ENCODE results near the gene ATP1A4. TPM values are rescaled to one million over a fixed set of nuclear protein-coding genes. Genes with fewer than 3 reads are reported as not detected.

ATP1A4 gene
- total RNA-seq, 2 experiments from 2014 or later, result 0.40 TPM; not detected in 1

- Mint-ChIP-seq H3K36me3 (no peaks in the 10 kb centered on the region), H3K4me3 (no peak overlapping the region), H3K4me1 (no peaks in the 10 kb centered on the region), H3K9me3 (ENCODE audit: low read depth) (no peaks in the 10 kb centered on the region), H3K27ac (no peak overlapping the region), H3K27me3 (no peaks in the 10 kb centered on the region)
- ATAC-seq, result no peak
- DNase-seq, result no peak
- CTCF ChIA-PET, result interaction anchor here (0.6 to 5.8 kb wide), 32 partner anchors 9 to 177 kb away, joined by 3 to 64 read pairs (median 4); partner anchors contain the start of genes KCNJ10 and PEX19
Measured at GRCh38 chr1:160193832-160194736, 42.7 kb downstream of the ATP1A4 start.

- H3K27ac Mint-ChIP-seq, result no peak overlapping the region
- no peak for ATAC-seq
- no peaks in the 10 kb centered on the region for H3K9me3 Mint-ChIP-seq (ENCODE audit: low read depth)
- no peaks in the 10 kb centered on the region for H3K4me1 Mint-ChIP-seq
- no peaks in the 10 kb centered on the region for H3K36me3 Mint-ChIP-seq
- peaks cover under 1% of the 10 kb centered on the region for H3K27me3 Mint-ChIP-seq
- no peak for DNase-seq
- no peak overlapping the region for H3K4me3 Mint-ChIP-seq
- CTCF ChIA-PET, result interaction anchor here (1.2 to 2.7 kb wide), 4 partner anchors 11 to 97 kb away, joined by 3 to 19 read pairs (median 4); partner anchors contain the start of gene PEA15
Measured at GRCh38 chr1:160194737-160195059, 43.3 kb downstream of the ATP1A4 start.

- no peak overlapping the region for H3K4me3 Mint-ChIP-seq
- H3K9me3 Mint-ChIP-seq (ENCODE audit: low read depth), result no peaks in the 10 kb centered on the region
- ATAC-seq (no peak), DNase-seq (no peak)
- H3K4me1 Mint-ChIP-seq, result no peaks in the 10 kb centered on the region
- peaks cover 2% of the 10 kb centered on the region for H3K27me3 Mint-ChIP-seq
- no peak overlapping the region for H3K27ac Mint-ChIP-seq
- CTCF ChIA-PET, result interaction anchor here (1.3 to 2.7 kb wide), 5 partner anchors 9 to 96 kb away, joined by 3 to 19 read pairs (median 3); partner anchors contain the start of gene PEA15
- no peaks in the 10 kb centered on the region for H3K36me3 Mint-ChIP-seq
Measured at GRCh38 chr1:160196143-160196542, 44.7 kb downstream of the ATP1A4 start.

GRCh38 chr1:160197231-160197630 lies 45.8 kb downstream of the ATP1A4 start:
- H3K36me3 Mint-ChIP-seq, result no peaks in the 10 kb centered on the region
- H3K9me3 Mint-ChIP-seq (ENCODE audit: low read depth), result no peaks in the 10 kb centered on the region
- no peaks in the 10 kb centered on the region for H3K4me1 Mint-ChIP-seq
- ATAC-seq (no peak), DNase-seq (no peak)
- no peak overlapping the region for H3K4me3 Mint-ChIP-seq
- H3K27me3 Mint-ChIP-seq, result peaks cover 2% of the 10 kb centered on the region
- H3K27ac Mint-ChIP-seq, result no peak overlapping the region
- CTCF ChIA-PET, result interaction anchor here (1.0 to 2.7 kb wide), 2 partner anchors 55 to 95 kb away, joined by 3 to 19 read pairs; no protein-coding TSS in a partner anchor

- no peak for DNase-seq
- Mint-ChIP-seq H3K4me1 (peaks cover 10% of the 10 kb centered on the region), H3K27me3 (peaks cover 2% of the 10 kb centered on the region), H3K9me3 (ENCODE audit: low read depth) (no peaks in the 10 kb centered on the region), H3K36me3 (no peaks in the 10 kb centered on the region), H3K4me3 (no peak overlapping the region), H3K27ac (no peak overlapping the region)
- CTCF ChIA-PET, result interaction anchor here (8.8 kb wide), 1 partner anchor 91 kb away, joined by 47 read pairs; no protein-coding TSS in a partner anchor
- ATAC-seq, result no peak
Measured at GRCh38 chr1:160200786-160201185, 49.4 kb downstream of the ATP1A4 start.

GRCh38 chr1:160204526-160205241 lies 53.3 kb downstream of the ATP1A4 start:
- DNase-seq, result no peak
- Mint-ChIP-seq H3K36me3 (peaks cover 5% of the 10 kb centered on the region), H3K9me3 (ENCODE audit: low read depth) (no peaks in the 10 kb centered on the region), H3K27me3 (peaks cover 2% of the 10 kb centered on the region), H3K4me1 (peaks cover 29% of the 10 kb centered on the region), H3K27ac (peak overlapping the region; percentile 61), H3K4me3 (peak overlapping the region; percentile 77)
- no peak for ATAC-seq
- CTCF ChIA-PET, result interaction anchor here (0.8 to 8.8 kb wide), 6 partner anchors 9 to 87 kb away, joined by 3 to 47 read pairs (median 4); no protein-coding TSS in a partner anchor

GRCh38 chr1:160205242-160206035 lies 54.0 kb downstream of the ATP1A4 start, which contains the start of gene PEA15:
Gene PEA15, plus strand, starts transcription at chr1:160205384. Its CDS starts 6,161 bp downstream, at chr1:160211545.
- H3K4me1 Mint-ChIP-seq, result peaks cover 35% of the 10 kb centered on the region
- peak; percentile 73 for DNase-seq
- no peaks in the 10 kb centered on the region for H3K27me3 Mint-ChIP-seq
- CTCF ChIA-PET, result interaction anchor here (0.8 to 8.8 kb wide), 4 partner anchors 10 to 86 kb away, joined by 3 to 47 read pairs (median 4); no protein-coding TSS in a partner anchor
- peak within 1 kb of the TSS; percentile 77 for H3K4me3 Mint-ChIP-seq
- H3K27ac Mint-ChIP-seq, result peak within 1 kb of the TSS; percentile 82
- H3K9me3 Mint-ChIP-seq (ENCODE audit: low read depth), result no peaks in the 10 kb centered on the region
- peak; percentile 87 for ATAC-seq
- H3K36me3 Mint-ChIP-seq, result peaks cover 5% of the 10 kb centered on the region

- peaks cover 5% of the 10 kb centered on the region for H3K36me3 Mint-ChIP-seq
- H3K9me3 Mint-ChIP-seq (ENCODE audit: low read depth), result no peaks in the 10 kb centered on the region
- no peaks in the 10 kb centered on the region for H3K27me3 Mint-ChIP-seq
- CTCF ChIA-PET, result interaction anchor here (1.5 to 8.8 kb wide), 2 partner anchors 11 to 85 kb away, joined by 4 to 47 read pairs; no protein-coding TSS in a partner anchor
- H3K27ac Mint-ChIP-seq, result peak overlapping the region; percentile 60
- ATAC-seq (peak; percentile 60), DNase-seq (peak; percentile 68)
- peak overlapping the region; percentile 77 for H3K4me3 Mint-ChIP-seq
- peaks cover 35% of the 10 kb centered on the region for H3K4me1 Mint-ChIP-seq
Measured at GRCh38 chr1:160206036-160206389, 54.6 kb downstream of the ATP1A4 start.

GRCh38 chr1:160206421-160207117 lies 55.2 kb downstream of the ATP1A4 start:
- H3K4me3 Mint-ChIP-seq, result peak overlapping the region; percentile 77
- ATAC-seq, result no peak
- peaks cover 35% of the 10 kb centered on the region for H3K4me1 Mint-ChIP-seq
- DNase-seq, result no peak
- peaks cover 5% of the 10 kb centered on the region for H3K36me3 Mint-ChIP-seq
- CTCF ChIA-PET, result interaction anchor here (8.8 kb wide), 1 partner anchor 85 kb away, joined by 47 read pairs; no protein-coding TSS in a partner anchor
- H3K9me3 Mint-ChIP-seq (ENCODE audit: low read depth), result no peaks in the 10 kb centered on the region
- H3K27ac Mint-ChIP-seq, result peak overlapping the region; percentile 49
- no peaks in the 10 kb centered on the region for H3K27me3 Mint-ChIP-seq

- H3K9me3 Mint-ChIP-seq (ENCODE audit: low read depth), result no peaks in the 10 kb centered on the region
- peak overlapping the region; percentile 3 for H3K4me3 Mint-ChIP-seq
- H3K27ac Mint-ChIP-seq, result peak overlapping the region; percentile 37
- H3K36me3 Mint-ChIP-seq, result peaks cover 7% of the 10 kb centered on the region
- no peaks in the 10 kb centered on the region for H3K27me3 Mint-ChIP-seq
- DNase-seq, result no peak
- CTCF ChIA-PET, result interaction anchor here (2.0 kb wide), 1 partner anchor 14 kb away, joined by 7 read pairs; no protein-coding TSS in a partner anchor
- peaks cover 35% of the 10 kb centered on the region for H3K4me1 Mint-ChIP-seq
- ATAC-seq, result no peak
Measured at GRCh38 chr1:160207118-160207650, 55.8 kb downstream of the ATP1A4 start.

GRCh38 chr1:160207771-160208556 lies 56.6 kb downstream of the ATP1A4 start:
- Mint-ChIP-seq H3K4me3 (no peak overlapping the region), H3K27ac (no peak overlapping the region), H3K27me3 (no peaks in the 10 kb centered on the region), H3K36me3 (peaks cover 12% of the 10 kb centered on the region), H3K9me3 (ENCODE audit: low read depth) (no peaks in the 10 kb centered on the region), H3K4me1 (peaks cover 35% of the 10 kb centered on the region)
- CTCF ChIA-PET, result interaction anchor here (1.3 to 2.0 kb wide), 3 partner anchors 15 to 106 kb away, joined by 3 to 8 read pairs (median 7); no protein-coding TSS in a partner anchor
- DNase-seq (no peak), ATAC-seq (no peak)
